Fibroblast of mammary gland (primary cell): ENCODE measurements around the gene CCT6B.

ENCODE experiments used
- DNase-seq: peaks from one replicate; pipeline ENCODE4 v3.0.0-alpha.2; 2010; ENCODE audit warnings: low read depth
- H3K4me3 ChIP-seq: 2 replicates; pipeline ENCODE4 v1.5.1; 2011; ENCODE audit warnings: low read depth, mild to moderate bottlenecking, low read length, moderate library complexity; ENCODE audit not compliant: control insufficient read depth
- TF ChIP-seq, protein P1 (sequence below): conservative IDR thresholded peaks from 2 replicates; pipeline ENCODE4 v1.5.1; 2011; ENCODE audit warnings: low read depth, low read length, inconsistent platforms; ENCODE audit not compliant: control insufficient read depth, insufficient read depth

Gene CCT6B

DNA sequence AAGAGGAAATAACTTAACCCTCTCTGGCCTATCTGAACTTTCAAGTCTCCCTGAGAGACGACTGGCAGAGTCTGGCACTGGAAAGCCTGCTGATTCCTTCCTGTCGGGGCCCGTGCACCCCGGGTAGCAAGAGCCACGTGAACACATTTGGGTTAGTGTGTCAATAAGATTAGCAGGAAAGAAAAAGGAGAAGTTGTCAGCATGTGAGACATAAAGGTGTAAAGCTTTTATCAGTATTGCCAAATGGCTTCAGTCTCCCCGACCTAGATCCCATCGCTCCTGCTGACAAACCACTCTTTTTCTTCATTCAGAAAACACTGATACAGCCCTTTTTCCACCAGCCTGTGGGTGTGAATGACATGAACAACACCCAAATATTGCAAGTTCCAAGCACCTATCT is 74.4 kb downstream of the CCT6B start:
- no peak for DNase-seq
- TF ChIP-seq, protein P1, sequence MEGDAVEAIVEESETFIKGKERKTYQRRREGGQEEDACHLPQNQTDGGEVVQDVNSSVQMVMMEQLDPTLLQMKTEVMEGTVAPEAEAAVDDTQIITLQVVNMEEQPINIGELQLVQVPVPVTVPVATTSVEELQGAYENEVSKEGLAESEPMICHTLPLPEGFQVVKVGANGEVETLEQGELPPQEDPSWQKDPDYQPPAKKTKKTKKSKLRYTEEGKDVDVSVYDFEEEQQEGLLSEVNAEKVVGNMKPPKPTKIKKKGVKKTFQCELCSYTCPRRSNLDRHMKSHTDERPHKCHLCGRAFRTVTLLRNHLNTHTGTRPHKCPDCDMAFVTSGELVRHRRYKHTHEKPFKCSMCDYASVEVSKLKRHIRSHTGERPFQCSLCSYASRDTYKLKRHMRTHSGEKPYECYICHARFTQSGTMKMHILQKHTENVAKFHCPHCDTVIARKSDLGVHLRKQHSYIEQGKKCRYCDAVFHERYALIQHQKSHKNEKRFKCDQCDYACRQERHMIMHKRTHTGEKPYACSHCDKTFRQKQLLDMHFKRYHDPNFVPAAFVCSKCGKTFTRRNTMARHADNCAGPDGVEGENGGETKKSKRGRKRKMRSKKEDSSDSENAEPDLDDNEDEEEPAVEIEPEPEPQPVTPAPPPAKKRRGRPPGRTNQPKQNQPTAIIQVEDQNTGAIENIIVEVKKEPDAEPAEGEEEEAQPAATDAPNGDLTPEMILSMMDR: no peak
- no peak overlapping the region for H3K4me3 ChIP-seq

DNA sequence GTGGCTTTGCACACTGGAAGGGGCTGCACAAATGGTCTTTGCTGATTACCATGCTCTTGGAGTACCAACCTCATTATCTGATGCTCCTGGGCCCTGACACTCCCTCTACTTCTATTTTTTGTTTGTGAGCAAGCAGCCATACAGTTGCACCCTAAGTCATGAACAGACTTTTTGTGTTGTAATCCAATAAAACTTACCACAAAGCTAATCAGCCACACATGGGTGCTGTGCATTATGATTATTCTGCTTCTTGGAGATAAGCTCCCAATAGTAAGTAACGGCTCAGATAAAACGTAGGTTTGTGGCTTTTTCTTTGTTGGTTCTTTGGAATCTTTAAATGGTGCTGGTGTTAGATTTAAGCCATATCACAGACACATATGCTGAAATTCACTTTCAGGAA is 76.2 kb downstream of the CCT6B start:
- no peak overlapping the region for H3K4me3 ChIP-seq
- no peak for DNase-seq
- TF ChIP-seq, protein P1: no peak

DNA sequence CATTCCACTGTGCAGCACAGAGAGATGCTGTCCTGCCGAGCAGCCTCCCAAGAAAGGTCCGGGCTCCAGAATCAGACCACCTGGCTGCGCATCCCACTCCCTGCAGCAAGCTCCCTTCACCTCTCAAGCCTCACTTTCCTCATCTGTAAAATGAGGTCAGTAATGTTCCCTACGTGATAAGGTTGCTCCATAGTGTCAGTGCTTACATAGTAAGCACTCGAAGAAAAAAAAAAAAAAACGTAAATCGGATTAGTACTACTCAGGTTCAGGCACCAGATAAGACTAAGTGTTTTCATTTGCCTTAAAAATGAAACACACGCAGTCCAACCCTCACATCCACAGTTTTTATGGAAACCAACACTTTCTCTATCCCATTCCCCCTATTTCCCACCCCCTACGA is 76.7 kb downstream of the CCT6B start:
- TF ChIP-seq, protein P1: no peak
- DNase-seq: no peak
- no peak overlapping the region for H3K4me3 ChIP-seq

DNA sequence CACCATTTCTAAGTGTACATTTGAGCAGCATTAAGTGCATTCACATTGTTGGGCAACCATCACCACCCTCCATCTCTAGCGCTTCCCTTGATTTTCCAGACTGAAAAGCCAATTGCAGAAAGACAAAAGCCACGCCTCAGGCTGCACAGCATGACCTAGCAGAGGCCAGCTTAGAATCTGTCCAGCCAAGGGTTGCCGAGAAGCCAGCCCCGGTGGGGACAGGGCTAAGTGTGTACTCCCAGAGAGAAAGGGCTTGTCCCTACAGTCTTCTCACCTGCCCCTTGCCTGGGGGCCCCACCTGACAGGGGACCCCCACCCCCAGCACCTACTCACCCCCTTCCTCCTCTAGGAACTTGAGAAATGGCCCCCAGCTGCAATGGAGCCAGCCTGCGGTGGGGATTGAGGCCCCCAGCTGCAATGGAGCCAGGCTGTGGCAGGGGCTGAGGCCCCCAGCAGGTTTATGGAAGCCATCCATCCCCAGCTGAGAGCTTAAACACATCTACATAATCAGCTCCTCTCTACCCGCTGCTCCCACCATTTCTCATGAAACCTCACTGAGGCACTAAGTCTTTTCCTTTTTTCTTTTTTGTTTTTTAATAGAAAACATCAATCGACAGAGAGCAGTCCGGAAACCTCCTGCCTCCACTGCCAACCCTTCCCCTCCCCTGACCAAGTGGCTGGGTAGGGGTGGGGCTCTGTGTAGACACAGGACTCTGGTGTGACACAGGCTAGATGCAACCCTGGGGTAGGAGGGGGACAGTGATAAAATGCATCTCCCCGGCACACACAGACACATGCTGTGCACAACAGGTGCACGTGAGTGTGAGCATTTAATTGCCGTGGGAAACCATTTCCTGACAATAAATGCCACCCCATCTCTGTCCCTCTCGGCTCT is 77.9 kb downstream of the CCT6B start:
- H3K4me3 ChIP-seq: no peak overlapping the region
- no peak for DNase-seq
- TF ChIP-seq, protein P1: no peak

DNA sequence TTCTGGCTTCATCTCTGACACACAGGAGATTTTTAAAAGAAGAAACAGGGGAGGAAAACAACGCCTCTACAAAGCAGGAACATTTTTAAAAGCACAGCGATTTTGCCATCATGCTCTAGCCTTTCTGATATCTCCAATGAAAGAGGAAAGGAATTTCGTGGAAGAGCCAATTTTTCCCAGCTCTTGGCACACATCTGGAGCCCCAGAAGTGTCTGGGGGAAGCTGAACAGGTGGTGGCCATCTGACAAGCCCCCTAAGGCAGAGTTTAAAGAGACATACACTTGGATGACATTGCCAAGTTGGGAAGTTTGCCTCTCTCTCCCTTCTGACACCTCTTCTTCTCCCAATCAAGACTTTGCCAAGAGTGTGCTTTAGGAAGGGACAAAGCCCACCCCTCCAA is 82.1 kb downstream of the CCT6B start:
- DNase-seq: no peak
- TF ChIP-seq, protein P1: no peak
- no peak overlapping the region for H3K4me3 ChIP-seq
